Activated T-cell treated with anti-CD3 and anti-CD28 coated beads, Interleukin-2, amount 50 U/mL, for 24 hours (primary cell): ENCODE data around the gene KRTAP5-10.
"Not testable (repeated sequence)": the region's sequence is repeated elsewhere in the genome, so short reads cannot be mapped to it uniquely, and the experiment has no call there.

Experiments used
- DNase-seq: peaks from one replicate; pipeline ENCODE4 v3.0.0-alpha.2; 2020
- H3K27ac Mint-ChIP-seq: 2 replicates; pipeline ENCODE4 v1.8.0; 2020; ENCODE audit warnings: mild to moderate bottlenecking, mixed read lengths
- H3K27me3 Mint-ChIP-seq: 2 replicates; pipeline ENCODE4 v1.8.0; 2020; ENCODE audit warnings: mixed read lengths
- H3K36me3 Mint-ChIP-seq: 2 replicates; pipeline ENCODE4 v1.8.0; 2020; ENCODE audit warnings: low read depth, mixed read lengths
- H3K4me1 Mint-ChIP-seq: 2 replicates; pipeline ENCODE4 v1.8.0; 2020; ENCODE audit warnings: low read depth, mixed read lengths
- H3K4me3 Mint-ChIP-seq: 2 replicates; pipeline ENCODE4 v1.8.0; 2020; ENCODE audit warnings: mild to moderate bottlenecking, moderate library complexity, mixed read lengths
- H3K9me3 Mint-ChIP-seq: 2 replicates; pipeline ENCODE4 v1.8.0; 2020; ENCODE audit warnings: mixed read lengths

The KRTAP5-10 gene

GRCh38 chr11:71604798-71605488 lies 39.6 kb downstream of the KRTAP5-10 start:
- DNase-seq: peak; percentile 53
- H3K4me3 Mint-ChIP-seq, H3K4me1 Mint-ChIP-seq, H3K36me3 Mint-ChIP-seq, H3K27ac Mint-ChIP-seq, H3K9me3 Mint-ChIP-seq: not testable (repeated sequence)
- peaks cover 63% of the 10 kb centered on the region for H3K27me3 Mint-ChIP-seq

- H3K27ac Mint-ChIP-seq, DNase-seq, H3K4me1 Mint-ChIP-seq, H3K36me3 Mint-ChIP-seq, H3K9me3 Mint-ChIP-seq, H3K4me3 Mint-ChIP-seq: not testable (repeated sequence)
- peaks cover 66% of the 10 kb centered on the region for H3K27me3 Mint-ChIP-seq
These were observed 41.6 kb downstream of the KRTAP5-10 start for GRCh38 chr11:71606853-71607519.

- not testable (repeated sequence) for H3K36me3 Mint-ChIP-seq, H3K27ac Mint-ChIP-seq, H3K4me1 Mint-ChIP-seq, H3K4me3 Mint-ChIP-seq, H3K9me3 Mint-ChIP-seq
- peaks cover 62% of the 10 kb centered on the region for H3K27me3 Mint-ChIP-seq
- peak; percentile 49 for DNase-seq
These were observed 42.3 kb downstream of the KRTAP5-10 start for GRCh38 chr11:71607520-71608216.

- H3K36me3 Mint-ChIP-seq, H3K27ac Mint-ChIP-seq, DNase-seq, H3K9me3 Mint-ChIP-seq, H3K4me1 Mint-ChIP-seq, H3K4me3 Mint-ChIP-seq: not testable (repeated sequence)
- peaks cover 62% of the 10 kb centered on the region for H3K27me3 Mint-ChIP-seq
These were observed 42.9 kb downstream of the KRTAP5-10 start for GRCh38 chr11:71608272-71608671.

- not testable (repeated sequence) for DNase-seq, H3K4me1 Mint-ChIP-seq, H3K4me3 Mint-ChIP-seq, H3K36me3 Mint-ChIP-seq, H3K27ac Mint-ChIP-seq, H3K9me3 Mint-ChIP-seq
- peaks cover 48% of the 10 kb centered on the region for H3K27me3 Mint-ChIP-seq
These were observed 46.0 kb downstream of the KRTAP5-10 start for GRCh38 chr11:71611218-71611910.

- peaks cover 33% of the 10 kb centered on the region for H3K27me3 Mint-ChIP-seq
- H3K36me3 Mint-ChIP-seq, DNase-seq, H3K27ac Mint-ChIP-seq, H3K4me3 Mint-ChIP-seq, H3K4me1 Mint-ChIP-seq, H3K9me3 Mint-ChIP-seq: not testable (repeated sequence)
These were observed 48.6 kb downstream of the KRTAP5-10 start for GRCh38 chr11:71613931-71614330.

GRCh38 chr11:71614366-71614917 lies 49.1 kb downstream of the KRTAP5-10 start:
- H3K4me1 Mint-ChIP-seq, DNase-seq, H3K4me3 Mint-ChIP-seq, H3K9me3 Mint-ChIP-seq, H3K27ac Mint-ChIP-seq, H3K36me3 Mint-ChIP-seq: not testable (repeated sequence)
- H3K27me3 Mint-ChIP-seq: peaks cover 28% of the 10 kb centered on the region

GRCh38 chr11:71615003-71615402 lies 49.6 kb downstream of the KRTAP5-10 start:
- H3K4me3 Mint-ChIP-seq, H3K4me1 Mint-ChIP-seq, H3K9me3 Mint-ChIP-seq, DNase-seq, H3K27ac Mint-ChIP-seq, H3K36me3 Mint-ChIP-seq: not testable (repeated sequence)
- peaks cover 26% of the 10 kb centered on the region for H3K27me3 Mint-ChIP-seq
